B cell (primary cell): Measurements from ENCODE around the gene CMTM6.

Experiments
- EZH2 ChIP-seq: IDR thresholded peaks from 2 replicates; pipeline ENCODE4 v1.6.1; 2012; ENCODE audit warnings: borderline replicate concordance, low read depth, mild to moderate bottlenecking, moderate library complexity, low read length; ENCODE audit not compliant: insufficient read depth, poor library complexity, severe bottlenecking
- TF ChIP-seq, protein P1 (sequence below): fragments of 200-600 bp; IDR thresholded peaks from one replicate; pipeline ENCODE4 v1.8.0; 2022; ENCODE audit warnings: antibody characterized with exemption, mild to moderate bottlenecking

DNA sequence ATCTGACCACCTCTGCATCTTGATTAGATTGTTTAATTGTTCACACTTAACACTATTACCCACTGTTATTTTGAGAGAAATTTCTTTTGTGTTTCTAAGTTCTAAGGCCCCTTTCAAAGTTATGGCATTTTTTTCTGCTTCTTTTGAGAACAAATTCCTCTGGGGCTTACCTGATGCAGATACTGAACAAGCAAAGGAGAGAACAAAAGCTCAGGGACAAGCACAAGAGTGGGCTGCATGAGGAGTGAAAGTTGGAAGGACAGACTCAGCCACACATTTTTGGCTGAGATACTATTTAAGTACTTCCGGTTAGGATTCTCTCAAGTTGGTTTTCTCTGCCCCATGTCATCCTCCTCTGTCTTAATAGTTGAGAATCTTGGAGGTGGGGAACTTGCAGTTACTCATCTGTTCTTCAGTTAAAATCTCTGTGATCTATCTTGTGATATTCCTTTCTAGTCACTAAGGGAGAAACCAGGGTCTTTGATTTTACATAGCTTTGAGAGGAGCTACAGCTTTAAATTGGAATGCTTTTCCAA lies 54.7 kb downstream of the CMTM6 start:
- TF ChIP-seq, protein P1, sequence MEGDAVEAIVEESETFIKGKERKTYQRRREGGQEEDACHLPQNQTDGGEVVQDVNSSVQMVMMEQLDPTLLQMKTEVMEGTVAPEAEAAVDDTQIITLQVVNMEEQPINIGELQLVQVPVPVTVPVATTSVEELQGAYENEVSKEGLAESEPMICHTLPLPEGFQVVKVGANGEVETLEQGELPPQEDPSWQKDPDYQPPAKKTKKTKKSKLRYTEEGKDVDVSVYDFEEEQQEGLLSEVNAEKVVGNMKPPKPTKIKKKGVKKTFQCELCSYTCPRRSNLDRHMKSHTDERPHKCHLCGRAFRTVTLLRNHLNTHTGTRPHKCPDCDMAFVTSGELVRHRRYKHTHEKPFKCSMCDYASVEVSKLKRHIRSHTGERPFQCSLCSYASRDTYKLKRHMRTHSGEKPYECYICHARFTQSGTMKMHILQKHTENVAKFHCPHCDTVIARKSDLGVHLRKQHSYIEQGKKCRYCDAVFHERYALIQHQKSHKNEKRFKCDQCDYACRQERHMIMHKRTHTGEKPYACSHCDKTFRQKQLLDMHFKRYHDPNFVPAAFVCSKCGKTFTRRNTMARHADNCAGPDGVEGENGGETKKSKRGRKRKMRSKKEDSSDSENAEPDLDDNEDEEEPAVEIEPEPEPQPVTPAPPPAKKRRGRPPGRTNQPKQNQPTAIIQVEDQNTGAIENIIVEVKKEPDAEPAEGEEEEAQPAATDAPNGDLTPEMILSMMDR, result no peak
- no peak for TF ChIP-seq EZH2
